GM18873 (cell line): ENCODE results near the gene ST7L.
A peak's percentile ranks its signal among the peaks of the same experiment; 100 is the strongest.

Experiments used
- ATAC-seq: cut with Tn5 transposase; IDR thresholded peaks from one replicate; pipeline ENCODE4 v1.9.1; 2021; ENCODE audit warnings: mild to moderate bottlenecking, moderate library complexity, moderate number of reproducible peaks; ENCODE audit not compliant: unreplicated experiment, low FRiP score

Gene ST7L

GRCh38 chr1:112619518-112620376, 806 bp upstream of the ST7L start, which contains the start of gene CAPZA1:
Gene CAPZA1 (plus strand): TSS chr1:112619832. CDS start chr1:112619845, 13 bp downstream.
- peak; percentile 78 for ATAC-seq

DNA sequence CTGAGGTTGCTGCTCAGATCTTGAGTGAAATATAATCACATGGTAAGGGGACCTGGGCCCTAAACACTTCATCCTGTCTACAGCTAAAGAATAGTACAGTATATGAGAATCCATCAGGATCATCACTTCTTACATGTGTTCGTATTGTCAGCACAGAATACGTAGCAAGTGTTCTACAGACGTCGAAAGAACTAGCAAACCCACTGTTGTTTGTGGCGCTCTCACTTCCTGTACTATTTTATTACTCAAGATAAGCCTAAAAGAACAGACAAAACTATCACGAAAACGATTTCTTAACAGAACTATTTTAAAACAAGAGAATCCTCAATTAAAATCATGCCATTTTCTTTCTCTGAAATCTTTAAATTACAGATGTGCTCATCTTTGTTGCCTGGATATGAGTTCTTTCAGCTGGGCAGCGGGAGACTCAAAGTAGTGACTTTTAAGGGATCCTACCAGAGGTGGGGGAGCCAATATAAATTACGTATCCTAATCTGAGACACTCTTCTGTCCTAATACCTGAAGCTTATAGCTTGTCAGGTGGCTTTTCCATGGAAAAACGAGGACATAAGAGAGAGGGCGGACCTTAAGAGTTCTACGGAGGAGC, 724 bp downstream of the ST7L start:
- ATAC-seq = no peak

GRCh38 chr1:112614460-112615065, 4.4 kb downstream of the ST7L start:
- no peak for ATAC-seq

DNA sequence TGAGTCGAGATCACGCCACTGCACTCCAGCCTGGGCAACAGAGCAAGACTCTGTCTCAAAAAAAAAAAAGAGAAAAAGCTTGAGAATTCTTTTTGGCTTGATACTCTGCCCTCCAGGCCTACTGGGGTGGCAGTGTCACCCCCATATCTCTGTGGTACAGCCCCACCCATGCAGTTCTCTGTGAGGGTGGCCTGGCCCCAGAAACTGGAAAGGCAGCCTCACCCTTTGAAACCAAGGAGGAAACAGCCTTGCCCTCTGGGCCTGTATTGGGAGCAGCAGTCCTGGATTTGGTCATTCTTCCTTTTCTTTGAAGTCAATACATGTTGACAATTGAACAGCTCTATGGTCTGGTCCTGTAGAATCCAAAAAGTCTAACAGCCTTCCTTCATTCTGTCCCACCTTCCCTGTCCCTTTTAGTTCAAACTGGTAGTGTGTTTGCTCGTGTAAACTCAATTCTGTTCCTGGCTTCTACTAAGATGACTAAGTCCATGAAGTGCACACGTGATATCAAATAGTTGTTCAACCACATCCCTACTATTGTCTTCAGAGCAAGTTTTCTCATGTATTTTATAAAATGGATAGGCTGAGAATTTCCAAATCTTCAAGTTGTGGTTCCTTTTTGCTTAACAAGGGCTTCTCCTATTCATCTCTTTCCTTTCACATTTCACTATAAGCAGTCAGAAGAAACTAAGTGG, 13.2 kb downstream of the ST7L start:
- ATAC-seq = no peak

GRCh38 chr1:112603541-112603940, 15.4 kb downstream of the ST7L start:
- ATAC-seq = no peak

DNA sequence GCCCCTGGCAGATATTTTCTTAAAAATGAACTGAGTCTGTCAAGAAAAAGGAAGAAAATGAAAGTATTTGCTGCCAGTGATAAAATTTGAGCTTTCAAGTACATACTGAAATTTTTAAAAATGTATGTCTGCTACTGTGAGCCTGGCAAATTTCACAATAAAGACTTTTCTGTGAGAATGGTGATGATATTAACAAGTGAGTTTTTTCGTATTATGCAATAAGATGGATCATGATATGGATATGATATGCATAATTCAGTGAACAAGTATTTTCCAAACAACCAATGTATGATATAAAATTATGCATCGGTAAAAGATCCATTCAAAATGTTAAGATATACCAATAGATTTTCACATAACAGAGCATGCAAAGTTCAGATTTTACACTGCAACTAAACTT, 15.9 kb downstream of the ST7L start:
- ATAC-seq = no peak

- no peak for ATAC-seq
Observed at GRCh38 chr1:112599477-112599876, 19.5 kb downstream of the ST7L start.

DNA sequence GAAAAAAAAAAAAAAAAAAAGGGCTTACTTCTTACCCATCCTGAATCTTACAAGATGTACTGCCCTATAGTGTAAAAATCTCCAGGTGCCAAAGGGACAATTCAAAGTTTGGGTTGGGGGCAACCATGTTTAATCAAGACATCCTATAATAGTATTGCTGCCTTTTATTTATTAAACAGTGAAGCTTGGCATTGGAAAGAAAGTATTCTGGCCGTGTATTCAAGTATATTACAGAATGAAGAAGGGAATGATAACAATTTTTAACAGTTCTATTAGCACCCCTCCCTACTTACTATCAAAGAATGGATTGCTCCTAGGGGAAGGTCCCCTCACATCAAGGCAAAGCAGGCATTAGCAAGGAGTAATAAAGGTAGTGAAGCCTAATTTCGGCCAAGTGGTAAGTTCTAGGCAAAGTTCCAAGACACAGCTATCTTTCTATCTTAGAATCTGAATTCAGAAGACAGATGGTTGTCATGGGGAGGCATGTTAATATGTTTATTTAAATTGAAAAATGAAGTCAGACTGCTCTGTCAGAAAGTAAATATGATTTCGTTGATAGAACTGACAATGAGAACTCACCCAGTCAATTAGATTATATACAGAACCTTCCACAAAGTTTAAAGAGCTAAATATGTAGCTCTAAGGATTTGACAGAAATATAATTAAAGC, 24.6 kb downstream of the ST7L start:
- no peak for ATAC-seq

- no peak for ATAC-seq
Observed at GRCh38 chr1:112589766-112590165, 29.2 kb downstream of the ST7L start.

DNA sequence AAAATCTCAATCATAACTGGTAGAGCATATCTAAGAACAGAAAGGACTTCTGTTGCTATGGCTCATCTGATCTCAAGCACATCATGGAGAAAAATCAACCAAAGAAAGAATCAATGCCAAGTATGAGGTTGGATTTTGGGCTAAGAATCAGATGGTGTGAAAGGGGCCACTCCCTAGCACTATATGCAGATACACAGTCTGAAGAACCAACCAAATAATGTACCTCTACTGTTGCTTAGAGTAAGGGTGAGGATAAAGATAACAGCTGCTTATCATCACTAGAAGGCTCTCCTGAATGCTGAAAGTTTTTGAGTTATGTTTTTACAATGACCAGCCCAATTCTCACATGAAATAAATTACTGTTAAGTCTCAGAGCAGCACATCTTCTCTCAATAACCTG, 35.6 kb downstream of the ST7L start:
- no peak for ATAC-seq

GRCh38 chr1:112581586-112582192, 37.3 kb downstream of the ST7L start:
- ATAC-seq = no peak

DNA sequence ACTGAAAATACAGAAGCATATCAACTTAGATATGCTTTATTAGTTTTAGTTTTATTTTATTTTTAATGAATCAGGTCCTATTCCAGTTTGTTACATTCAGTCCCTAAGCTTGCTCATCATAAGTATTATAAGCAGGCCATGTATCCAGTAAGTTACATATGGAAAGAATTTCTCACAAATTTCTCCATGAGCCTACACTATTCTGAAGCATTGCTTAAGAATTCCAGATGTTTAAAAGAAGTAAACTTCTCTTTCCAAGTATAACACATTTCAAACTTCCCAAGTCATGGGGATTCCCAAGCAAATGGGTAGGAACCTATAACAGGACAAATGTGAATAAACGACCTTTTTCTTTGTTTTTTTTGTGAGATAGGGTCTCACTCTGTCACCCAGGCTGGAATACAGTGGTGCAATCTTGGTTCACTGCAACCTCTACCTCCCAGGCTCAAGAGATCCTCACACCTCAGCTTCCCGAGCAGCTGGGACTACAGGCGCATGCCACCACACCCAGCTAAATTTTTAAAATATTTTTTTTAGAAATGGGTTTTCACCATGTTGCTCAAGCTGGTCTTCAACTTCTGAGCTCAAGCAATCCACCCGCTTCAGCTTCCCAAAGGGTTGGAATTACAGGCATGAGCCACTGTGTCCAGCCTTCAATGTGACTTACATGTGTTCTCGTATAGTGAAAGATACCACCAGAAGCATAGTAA, 39.0 kb downstream of the ST7L start:
- ATAC-seq = no peak

- no peak for ATAC-seq
Observed at GRCh38 chr1:112576240-112576639, 42.7 kb downstream of the ST7L start.

- ATAC-seq = no peak
Observed at GRCh38 chr1:112575154-112575804, 43.7 kb downstream of the ST7L start.

GRCh38 chr1:112565800-112566199, 53.1 kb downstream of the ST7L start:
- no peak for ATAC-seq

- ATAC-seq = no peak
Observed at GRCh38 chr1:112564081-112564480, 54.9 kb downstream of the ST7L start.

DNA sequence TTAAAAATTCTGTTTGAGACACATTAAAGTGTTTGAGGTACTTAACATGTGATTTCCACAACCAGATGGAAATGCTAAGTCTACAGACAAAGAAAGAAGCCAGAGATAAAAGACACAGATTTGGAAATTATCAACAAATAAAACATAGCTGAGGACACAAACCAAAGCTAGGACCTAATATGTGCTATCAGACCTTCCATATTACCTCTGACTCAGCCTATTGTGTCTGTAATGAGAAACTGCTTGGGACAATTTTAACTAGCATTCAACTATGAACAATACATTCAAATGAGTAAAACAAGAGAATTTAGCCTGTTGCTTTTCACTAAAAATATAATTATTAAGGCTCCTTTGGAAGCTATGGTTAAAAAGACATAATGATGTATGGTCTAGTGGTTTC, 55.6 kb downstream of the ST7L start:
- no peak for ATAC-seq

DNA sequence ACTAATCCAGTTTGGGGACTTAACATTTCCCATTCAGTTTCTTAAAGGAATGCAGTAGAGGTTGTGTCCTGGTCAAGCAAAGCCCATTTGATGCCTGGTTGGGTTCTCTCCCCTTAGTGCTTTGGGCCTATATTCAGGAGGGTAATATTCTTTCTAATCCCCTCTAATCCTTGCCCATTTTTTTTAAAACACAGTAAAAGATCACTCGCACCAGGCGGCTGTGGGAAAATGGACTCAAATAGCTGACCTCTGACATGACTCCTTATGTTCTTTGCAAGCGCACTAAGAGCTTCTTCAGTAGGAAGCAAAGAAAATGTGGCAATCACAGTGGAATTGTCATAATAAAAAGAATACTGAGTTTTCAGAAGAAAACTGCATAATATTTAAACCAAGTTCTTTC, 60.3 kb downstream of the ST7L start:
- no peak for ATAC-seq

- no peak for ATAC-seq
Observed at GRCh38 chr1:112557385-112557784, 61.6 kb downstream of the ST7L start.
